MM.1S (cell line): Measurements from ENCODE around the gene CNTN5.

Source experiments
- DNase-seq: peaks from one replicate; pipeline ENCODE4 v3.0.0-alpha.2; 2015
- H2AFZ ChIP-seq: fragments of 300-600 bp; sonication (generic); 2 replicates; pipeline ENCODE4 v1.6.0; 2016; ENCODE audit warnings: antibody characterized with exemption, low read length
- H3F3A ChIP-seq: fragments of 300-600 bp; sonication (generic); 2 replicates; pipeline ENCODE4 v1.6.1; 2016; ENCODE audit warnings: mild to moderate bottlenecking, antibody characterized with exemption, low read length, moderate library complexity, mixed read lengths; ENCODE audit not compliant: insufficient read depth
- H3K27ac ChIP-seq: fragments of 300-600 bp; sonication (generic); 2 replicates; pipeline ENCODE4 v1.5.1; 2016; ENCODE audit warnings: mild to moderate bottlenecking, low read length
- H3K27me3 ChIP-seq: fragments of 300-600 bp; sonication (generic); replicated peaks from 2 replicates; pipeline ENCODE4 v1.6.0; 2016; ENCODE audit warnings: low read length; ENCODE audit not compliant: insufficient read depth
- H3K36me3 ChIP-seq: fragments of 300-600 bp; sonication (generic); replicated peaks from 2 replicates; pipeline ENCODE4 v1.6.1; 2016; ENCODE audit warnings: mild to moderate bottlenecking, low read length, mixed read lengths; ENCODE audit not compliant: insufficient read depth
- H3K4me1 ChIP-seq: fragments of 300-600 bp; sonication (generic); 2 replicates; pipeline ENCODE4 v1.6.1; 2016; ENCODE audit warnings: low read length, mixed read lengths
- H3K4me2 ChIP-seq: fragments of 300-600 bp; sonication (generic); 2 replicates; pipeline ENCODE4 v1.6.0; 2016; ENCODE audit warnings: low read depth, low read length
- H3K4me3 ChIP-seq: fragments of 300-600 bp; sonication (generic); 2 replicates; pipeline ENCODE4 v1.5.1; 2016; ENCODE audit warnings: low read length, mixed read lengths
- H3K79me2 ChIP-seq: fragments of 300-600 bp; sonication (generic); 2 replicates; pipeline ENCODE4 v1.6.1; 2016; ENCODE audit warnings: mixed run types, low read length, mixed read lengths
- H3K9ac ChIP-seq: fragments of 300-600 bp; sonication (generic); 2 replicates; pipeline ENCODE4 v1.6.1; 2016; ENCODE audit warnings: low read length, mixed read lengths
- H3K9me2 ChIP-seq: fragments of 300-600 bp; sonication (generic); replicated peaks from 2 replicates; pipeline ENCODE4 v1.6.1; 2016; ENCODE audit warnings: mild to moderate bottlenecking, low read length, mixed read lengths; ENCODE audit not compliant: insufficient read depth
- H3K9me3 ChIP-seq: fragments of 300-600 bp; sonication (generic); replicated peaks from 2 replicates; pipeline ENCODE4 v1.6.1; 2016; ENCODE audit warnings: mild to moderate bottlenecking, low read length, mixed read lengths; ENCODE audit not compliant: insufficient read depth
- H4K20me1 ChIP-seq: fragments of 300-600 bp; sonication (generic); 2 replicates; pipeline ENCODE4 v1.6.1; 2016; ENCODE audit warnings: mild to moderate bottlenecking, low read length, moderate library complexity, mixed read lengths; ENCODE audit not compliant: insufficient read depth
- CTCF ChIP-seq: fragments of 300-600 bp; sonication (generic); IDR thresholded peaks from 2 replicates; pipeline ENCODE4 v1.5.1; 2016; ENCODE audit warnings: antibody characterized with exemption, low read length, mixed read lengths
- EZH2 ChIP-seq: fragments of 300-600 bp; sonication (generic); optimal IDR thresholded peaks from 2 replicates; pipeline ENCODE3; 2017; ENCODE audit warnings: low read depth, mild to moderate bottlenecking, antibody characterized with exemption, low read length, mixed read lengths
- EZH2phosphoT487 ChIP-seq: fragments of 300-600 bp; sonication (generic); IDR thresholded peaks from 2 replicates; pipeline ENCODE4 v1.6.1; 2018; ENCODE audit warnings: antibody characterized with exemption, low read length

The CNTN5 gene

GRCh38 chr11:99320769-99321290, 300.1 kb downstream of the CNTN5 start:
- Histone ChIP-seq H3K27me3 (no peaks in the 10 kb centered on the region), H2AFZ (no peak overlapping the region), H3K9me3 (no peaks in the 10 kb centered on the region), H3K36me3 (no peaks in the 10 kb centered on the region), H3K9me2 (no peaks in the 10 kb centered on the region), H3K27ac (no peak overlapping the region), H4K20me1 (no peaks in the 10 kb centered on the region), H3K4me1 (no peaks in the 10 kb centered on the region), H3F3A (no peaks in the 10 kb centered on the region), H3K4me3 (no peak overlapping the region), H3K9ac (no peak overlapping the region), H3K4me2 (no peak overlapping the region), H3K79me2 (no peaks in the 10 kb centered on the region)
- DNase-seq, result no peak
- TF ChIP-seq EZH2, result no peak
- TF ChIP-seq CTCF, result no peak
- no peak for TF ChIP-seq EZH2phosphoT487

GRCh38 chr11:99325847-99326246, 305.1 kb downstream of the CNTN5 start:
- no peak for TF ChIP-seq CTCF
- H2AFZ ChIP-seq, result no peak overlapping the region

GRCh38 chr11:99327066-99327465, 306.3 kb downstream of the CNTN5 start:
- H3K79me2 ChIP-seq, result no peaks in the 10 kb centered on the region
- no peak overlapping the region for H3K4me2 ChIP-seq
- no peak overlapping the region for H2AFZ ChIP-seq
- H3K9me3 ChIP-seq, result no peaks in the 10 kb centered on the region
- TF ChIP-seq EZH2phosphoT487 (no peak), EZH2 (no peak), CTCF (no peak)
- no peak overlapping the region for H3K9ac ChIP-seq
- no peaks in the 10 kb centered on the region for H3K9me2 ChIP-seq
- no peaks in the 10 kb centered on the region for H4K20me1 ChIP-seq
- no peak overlapping the region for H3K4me3 ChIP-seq
- H3K27me3 ChIP-seq, result no peaks in the 10 kb centered on the region
- no peaks in the 10 kb centered on the region for H3F3A ChIP-seq
- no peak for DNase-seq
- H3K4me1 ChIP-seq, result no peaks in the 10 kb centered on the region
- no peaks in the 10 kb centered on the region for H3K36me3 ChIP-seq
- H3K27ac ChIP-seq, result no peak overlapping the region

More at GRCh38 chr11:99325847-99326246, 305.1 kb downstream of the CNTN5 start:
- Histone ChIP-seq H3K4me1 (no peaks in the 10 kb centered on the region), H3K9me3 (no peaks in the 10 kb centered on the region), H4K20me1 (no peaks in the 10 kb centered on the region), H3K9ac (no peak overlapping the region), H3F3A (no peaks in the 10 kb centered on the region), H3K4me2 (no peak overlapping the region), H3K36me3 (no peaks in the 10 kb centered on the region), H3K27me3 (no peaks in the 10 kb centered on the region), H3K27ac (no peak overlapping the region), H3K79me2 (no peaks in the 10 kb centered on the region), H3K9me2 (no peaks in the 10 kb centered on the region), H3K4me3 (no peak overlapping the region)
- no peak for DNase-seq
